Ovary (tissue), 3 donors: ENCODE data around the gene BCAT1.

Source experiments
- CTCF ChIP-seq, 3 donors: fragments of 450-650 bp in 2 of 3; fragments of 200-600 bp in 1 of 3; IDR thresholded peaks; one replicate each; pipeline versions ENCODE4 v1.5.1 to v1.8.0; 2016 to 2022; ENCODE audit warnings: antibody characterized with exemption in 3 of 3, mild to moderate bottlenecking in 1 of 3
- POLR2A ChIP-seq: fragments of 450-650 bp; IDR thresholded peaks from one replicate; pipeline ENCODE4 v1.6.1; 2017; ENCODE audit warnings: antibody characterized with exemption, mild to moderate bottlenecking, moderate library complexity
- donor health status: DM: no; HTN: no; CAD: no.

- TF ChIP-seq CTCF (IDR thresholded peaks at IDR 0.05), result no peak
- TF ChIP-seq POLR2A, result no peak
Measured at GRCh38 chr12:24922090-24922489, 26.8 kb downstream of the BCAT1 start.
